GM23338 (cell line): ENCODE data around the gene TMEM217. TPM values are rescaled to one million over a fixed set of nuclear protein-coding genes. Genes with fewer than 3 reads are reported as not detected.

Experiments
- ATAC-seq: fragments of 200-7000 bp; cut with Tn5 transposase; 3 replicates; pipeline ENCODE4 v1.9.1; 2020
- DNase-seq: peaks from one replicate; pipeline ENCODE4 v3.0.0-alpha.2; 2015; ENCODE audit warnings: low spot score
- H2AFZ ChIP-seq: fragments of 200-600 bp; sonication (generic); 2 replicates; pipeline ENCODE4 v1.8.0; 2016; ENCODE audit warnings: antibody characterized with exemption, mild to moderate bottlenecking, moderate library complexity
- H3F3A ChIP-seq: fragments of 200-600 bp; sonication (generic); replicated peaks from 2 replicates; pipeline ENCODE4 v1.8.0; 2017; ENCODE audit warnings: antibody characterized with exemption, mixed run types, low read depth
- H3K27ac ChIP-seq: fragments of 200-600 bp; sonication (generic); 2 replicates; pipeline ENCODE4 v1.6.1; 2016; ENCODE audit warnings: low read depth
- H3K27me3 ChIP-seq: fragments of 200-600 bp; sonication (generic); 2 replicates; pipeline ENCODE4 v1.8.0; 2016; ENCODE audit warnings: mild to moderate bottlenecking, mixed run types, moderate library complexity; ENCODE audit not compliant: insufficient read depth
- H3K36me3 ChIP-seq: fragments of 200-600 bp; sonication (generic); 2 replicates; pipeline ENCODE4 v1.8.0; 2016; ENCODE audit warnings: mild to moderate bottlenecking; ENCODE audit not compliant: insufficient read depth
- H3K4me1 ChIP-seq: fragments of 200-600 bp; sonication (generic); 2 replicates; pipeline ENCODE4 v1.8.0; 2016; ENCODE audit warnings: mild to moderate bottlenecking, moderate library complexity; ENCODE audit not compliant: insufficient read depth
- H3K4me2 ChIP-seq: fragments of 200-600 bp; sonication (generic); 2 replicates; pipeline ENCODE4 v1.7.1; 2017; ENCODE audit warnings: mixed run types
- H3K4me3 ChIP-seq: fragments of 200-600 bp; sonication (generic); 2 replicates; pipeline ENCODE4 v1.6.1; 2016; ENCODE audit warnings: mixed run types
- H3K79me2 ChIP-seq: fragments of 200-600 bp; sonication (generic); replicated peaks from 2 replicates; pipeline ENCODE4 v1.8.0; 2017; ENCODE audit warnings: mild to moderate bottlenecking; ENCODE audit not compliant: insufficient read depth
- H3K9me2 ChIP-seq: fragments of 200-600 bp; sonication (generic); 2 replicates; pipeline ENCODE4 v1.8.0; 2017; ENCODE audit not compliant: insufficient read depth
- H4K20me1 ChIP-seq: fragments of 200-600 bp; sonication (generic); replicated peaks from 2 replicates; pipeline ENCODE4 v1.8.0; 2017; ENCODE audit warnings: mild to moderate bottlenecking; ENCODE audit not compliant: insufficient read depth
- H3K27ac Mint-ChIP-seq: 2 replicates; pipeline ENCODE4 v1.8.0; 2020; ENCODE audit warnings: inconsistent platforms, mild to moderate bottlenecking, moderate library complexity, mixed read lengths
- H3K27me3 Mint-ChIP-seq: 3 replicates; pipeline ENCODE4 v1.8.0; 2022; ENCODE audit warnings: low read depth, mild to moderate bottlenecking, moderate library complexity, mixed read lengths, inconsistent platforms; ENCODE audit not compliant: insufficient read depth, poor library complexity
- H3K36me3 Mint-ChIP-seq: 3 replicates; pipeline ENCODE4 v1.8.0; 2021; ENCODE audit warnings: low read depth, mild to moderate bottlenecking, inconsistent platforms, moderate library complexity, mixed read lengths
- H3K4me1 Mint-ChIP-seq: 3 replicates; pipeline ENCODE4 v1.8.0; 2020; ENCODE audit warnings: mild to moderate bottlenecking, inconsistent platforms, mixed read lengths
- H3K4me3 Mint-ChIP-seq: 3 replicates; pipeline ENCODE4 v1.8.0; 2021; ENCODE audit warnings: moderate library complexity, mild to moderate bottlenecking, inconsistent platforms, mixed read lengths
- H3K9me3 Mint-ChIP-seq: 3 replicates; pipeline ENCODE4 v1.8.0; 2020; ENCODE audit warnings: moderate library complexity, mild to moderate bottlenecking, inconsistent platforms, mixed read lengths
- CREB1 ChIP-seq: fragments of 250-450 bp; sonication (Bioruptor Pico); IDR thresholded peaks from 2 replicates; pipeline ENCODE4 v1.5.0; 2020; ENCODE audit warnings: low read depth, mild to moderate bottlenecking, moderate library complexity
- ETS1 ChIP-seq: IDR thresholded peaks from 2 replicates; pipeline ENCODE4 v1.6.1; 2016; ENCODE audit warnings: antibody characterized with exemption
- EZH2 ChIP-seq: fragments of 200-600 bp; sonication (generic); IDR thresholded peaks from one replicate; pipeline ENCODE4 v1.8.0; 2017; ENCODE audit warnings: antibody characterized with exemption, mild to moderate bottlenecking, low read depth; ENCODE audit not compliant: unreplicated experiment
- EZH2phosphoT487 ChIP-seq: fragments of 200-600 bp; sonication (generic); IDR thresholded peaks from one replicate; pipeline ENCODE4 v1.8.1; 2018; ENCODE audit warnings: antibody characterized with exemption; ENCODE audit not compliant: unreplicated experiment
- JUNB ChIP-seq: IDR thresholded peaks from one replicate; pipeline ENCODE4 v1.6.1; 2016; ENCODE audit warnings: antibody characterized with exemption; ENCODE audit not compliant: unreplicated experiment
- NANOG ChIP-seq: IDR thresholded peaks from 2 replicates; pipeline ENCODE4 v1.6.1; 2016; ENCODE audit warnings: antibody characterized with exemption, borderline replicate concordance
- REST ChIP-seq: IDR thresholded peaks from one replicate; pipeline ENCODE4 v1.6.1; 2018; ENCODE audit warnings: antibody characterized with exemption; ENCODE audit not compliant: unreplicated experiment
- STAT1 ChIP-seq: IDR thresholded peaks from one replicate; pipeline ENCODE4 v1.6.1; 2016; ENCODE audit warnings: antibody characterized with exemption; ENCODE audit not compliant: unreplicated experiment
- ZNF331 ChIP-seq: fragments of 250-450 bp; sonication (Bioruptor Pico); IDR thresholded peaks from 2 replicates; pipeline ENCODE4 v1.5.0; 2020; ENCODE audit warnings: low read depth, mild to moderate bottlenecking, moderate library complexity
- ZNF462 ChIP-seq: fragments of 250-450 bp; sonication (Bioruptor Pico); IDR thresholded peaks from 2 replicates; pipeline ENCODE4 v1.5.0; 2020; ENCODE audit warnings: mild to moderate bottlenecking, moderate library complexity
- polyA plus RNA-seq: library from polyadenylated mRNA; unstranded; fragments of >200 nt; fragmentation: Nextera tagmentation; extraction: Ambion mirVana; gene quantifications from 2 replicates; pipeline ENCODE4 v1.2.1, GENCODE V29; 2016
- total RNA-seq: library from RNA; depleted of rRNA; stranded (reverse); fragments of >200 nt; shearing (Covaris generic); gene quantifications from 2 replicates; pipeline ENCODE4 v1.2.3, GENCODE V29; 2014

The TMEM217 gene
- total and polyA plus RNA-seq, 2 experiments from 2014 or later, result 1.3 TPM; not detected in 1

- H3K27me3 Mint-ChIP-seq, result peaks cover 4% of the 10 kb centered on the region
- no peak overlapping the region for H2AFZ ChIP-seq
- H3K4me2 ChIP-seq, result no peak overlapping the region
- peaks cover 4% of the 10 kb centered on the region; the same call in 1 of the 2 replicates for H3F3A ChIP-seq
- no peak overlapping the region for H3K4me3 Mint-ChIP-seq
- ATAC-seq (no peak), DNase-seq (no peak)
- H3K4me3 ChIP-seq, result no peak overlapping the region
- peaks cover 3% of the 10 kb centered on the region; the same call in 1 of the 3 replicates for H3K4me1 Mint-ChIP-seq
- H3K36me3 Mint-ChIP-seq, result no peaks in the 10 kb centered on the region
- no peaks in the 10 kb centered on the region for H3K4me1 ChIP-seq
- H3K9me2 ChIP-seq, result peaks cover 3% of the 10 kb centered on the region
- H4K20me1 ChIP-seq, result no peaks in the 10 kb centered on the region
- no peak overlapping the region for H3K27ac Mint-ChIP-seq
- no peaks in the 10 kb centered on the region for H3K27me3 ChIP-seq
- H3K36me3 ChIP-seq, result no peaks in the 10 kb centered on the region
- TF ChIP-seq JUNB (no peak), STAT1 (no peak), CREB1 (no peak), EZH2phosphoT487 (no peak), EZH2 (no peak), REST (no peak), NANOG (no peak), ZNF331 (CRISPR knock-in tag) (no peak), ETS1 (no peak), ZNF462 (CRISPR knock-in tag) (no peak)
- H3K27ac ChIP-seq, result no peak overlapping the region
- H3K79me2 ChIP-seq, result no peaks in the 10 kb centered on the region
- no peaks in the 10 kb centered on the region for H3K9me3 Mint-ChIP-seq
These were observed 19.6 kb downstream of the TMEM217 start for GRCh38 chr6:37238381-37238780.
